ENCODE data around the gene RNU1-1. TPM values are rescaled to one million over a fixed set of nuclear protein-coding genes. Genes with fewer than 3 reads are reported as not detected.
"Not testable (repeated sequence)": the region's sequence is repeated elsewhere in the genome, so short reads cannot be mapped to it uniquely, and the experiment has no call there.

The RNU1-1 gene
- total RNA-seq, 1 donor from 2014 or later, result under 0.01 TPM

- DNase-seq (ENCODE audit: low spot score in 2 of 2); FAIRE-seq: not testable (repeated sequence)
Measured at GRCh38 chr1:16528338-16528737, 14.3 kb upstream of the RNU1-1 start.

GRCh38 chr1:16525769-16526168 is 11.7 kb upstream of the RNU1-1 start:
- FAIRE-seq; DNase-seq (ENCODE audit: low spot score in 2 of 2): not testable (repeated sequence)

- DNase-seq (ENCODE audit: low spot score in 2 of 2); FAIRE-seq: not testable (repeated sequence)
Measured at GRCh38 chr1:16521679-16522078, 7.6 kb upstream of the RNU1-1 start.

GRCh38 chr1:16521288-16521583 is 7.2 kb upstream of the RNU1-1 start:
- DNase-seq (ENCODE audit: low spot score in 2 of 2) (no peak), FAIRE-seq (no peak)

GRCh38 chr1:16520435-16521287 is 6.6 kb upstream of the RNU1-1 start:
- DNase-seq (ENCODE audit: low spot score in 2 of 2); FAIRE-seq: not testable (repeated sequence)

- FAIRE-seq, result not testable (repeated sequence)
Measured at GRCh38 chr1:16519255-16519951, 5.3 kb upstream of the RNU1-1 start.

GRCh38 chr1:16518913-16519254 is 4.8 kb upstream of the RNU1-1 start:
- not testable (repeated sequence) for DNase-seq (ENCODE audit: low spot score in 2 of 2); FAIRE-seq

More at GRCh38 chr1:16519255-16519951, 5.3 kb upstream of the RNU1-1 start:
- DNase-seq (ENCODE audit: low spot score in 2 of 2), result not testable (repeated sequence)

- not testable (repeated sequence) for DNase-seq (ENCODE audit: low spot score in 2 of 2); FAIRE-seq
Measured at GRCh38 chr1:16516694-16517410, 2.8 kb upstream of the RNU1-1 start.

- DNase-seq (ENCODE audit: low spot score in 2 of 2), result peak in 1 of 2 donors; percentile 24
- not testable (repeated sequence) for FAIRE-seq
Measured at GRCh38 chr1:16513412-16514106, 526 bp downstream of the RNU1-1 start.

GRCh38 chr1:16512624-16513411 is 1.3 kb downstream of the RNU1-1 start:
- not testable (repeated sequence) for FAIRE-seq; DNase-seq (ENCODE audit: low spot score in 2 of 2)

- DNase-seq (ENCODE audit: low spot score in 2 of 2); FAIRE-seq: not testable (repeated sequence)
Measured at GRCh38 chr1:16511926-16512325, 2.2 kb downstream of the RNU1-1 start.

- not testable (repeated sequence) for FAIRE-seq; DNase-seq (ENCODE audit: low spot score in 2 of 2)
Measured at GRCh38 chr1:16508861-16509445, 5.1 kb downstream of the RNU1-1 start.

- FAIRE-seq, result not testable (repeated sequence)
Measured at GRCh38 chr1:16506364-16507136, 7.5 kb downstream of the RNU1-1 start.

GRCh38 chr1:16505870-16506269 is 8.2 kb downstream of the RNU1-1 start:
- FAIRE-seq, result not testable (repeated sequence)

More at GRCh38 chr1:16506364-16507136, 7.5 kb downstream of the RNU1-1 start:
- DNase-seq (ENCODE audit: low spot score in 2 of 2), result not testable (repeated sequence)

GRCh38 chr1:16503494-16503893 is 10.6 kb downstream of the RNU1-1 start:
- FAIRE-seq, result no peak
- DNase-seq (ENCODE audit: low spot score in 2 of 2), result no peak

More at GRCh38 chr1:16505870-16506269, 8.2 kb downstream of the RNU1-1 start:
- not testable (repeated sequence) for DNase-seq (ENCODE audit: low spot score in 2 of 2)

GRCh38 chr1:16501446-16501845 is 12.6 kb downstream of the RNU1-1 start:
- not testable (repeated sequence) for DNase-seq (ENCODE audit: low spot score in 2 of 2); FAIRE-seq

GRCh38 chr1:16500975-16501374 is 13.1 kb downstream of the RNU1-1 start:
- not testable (repeated sequence) for FAIRE-seq; DNase-seq (ENCODE audit: low spot score in 2 of 2)

- not testable (repeated sequence) for FAIRE-seq; DNase-seq (ENCODE audit: low spot score in 2 of 2)
Measured at GRCh38 chr1:16500466-16500865, 13.6 kb downstream of the RNU1-1 start.

All from frontal cortex (tissue), 4 donors.